Peyer's patch (tissue), 4 donors: ENCODE data around the gene RASL10B.

Experiments used
- POLR2A ChIP-seq, 2 donors: fragments of 450-650 bp; IDR thresholded peaks; one replicate each; pipeline ENCODE4 v1.5.1; 2017; ENCODE audit warnings: antibody characterized with exemption in 2 of 2, mild to moderate bottlenecking in 2 of 2, moderate library complexity in 2 of 2
- TF ChIP-seq, protein P1 (sequence below), 6 experiments: fragments of 450-650 bp in 4 of 6; fragments of 200-600 bp in 2 of 6; sonication (generic) in 1 of 6; IDR thresholded peaks; one replicate each; pipeline ENCODE4 v1.5.1; 2017 to 2019; ENCODE audit warnings: antibody characterized with exemption in 6 of 6, mild to moderate bottlenecking in 3 of 6, moderate library complexity in 1 of 6

DNA sequence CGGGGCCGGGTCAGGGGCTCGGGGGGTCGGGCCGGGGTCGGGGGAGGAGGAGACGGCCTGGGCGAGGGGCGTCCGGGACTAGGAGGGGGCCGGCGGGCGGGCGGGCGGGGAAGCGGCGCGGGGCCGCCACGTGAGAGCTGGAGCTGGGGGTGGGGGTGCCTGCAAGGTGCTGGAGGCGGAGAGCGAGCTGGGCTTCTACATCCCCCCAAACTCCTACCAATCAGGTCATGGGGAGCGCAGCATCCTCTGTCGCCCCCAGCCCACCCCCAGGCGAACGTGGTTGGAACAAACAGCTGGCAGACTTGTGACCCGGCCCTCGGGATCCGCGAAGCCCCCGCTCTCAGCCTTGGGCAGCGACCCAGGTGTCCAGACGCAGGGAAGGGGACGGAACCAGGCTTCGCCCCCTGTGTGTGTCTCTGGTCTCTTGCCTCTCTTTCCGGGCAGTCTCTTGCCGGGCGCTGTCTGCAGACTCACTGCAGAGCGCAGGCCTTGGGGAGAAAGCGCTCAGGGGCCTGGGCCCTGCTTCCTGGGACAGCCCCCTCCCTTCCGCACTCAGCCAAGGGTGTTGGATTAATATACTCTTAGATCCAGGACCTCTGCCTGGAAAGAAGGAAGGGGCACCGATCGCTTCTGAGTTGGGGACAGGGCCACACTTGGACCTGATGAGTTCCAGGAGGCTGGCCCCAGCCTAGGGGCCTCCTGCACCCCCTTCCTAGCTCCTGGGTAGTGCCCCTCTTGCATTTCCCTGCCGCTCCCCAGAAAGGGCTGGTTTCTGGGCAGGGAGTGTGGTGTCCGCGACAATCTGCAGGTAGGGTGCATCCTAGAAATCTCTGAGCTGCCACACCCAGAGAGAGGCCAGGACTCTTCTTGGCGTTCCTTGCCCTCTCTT, 722 bp downstream of the RASL10B start:
- TF ChIP-seq, protein P1, sequence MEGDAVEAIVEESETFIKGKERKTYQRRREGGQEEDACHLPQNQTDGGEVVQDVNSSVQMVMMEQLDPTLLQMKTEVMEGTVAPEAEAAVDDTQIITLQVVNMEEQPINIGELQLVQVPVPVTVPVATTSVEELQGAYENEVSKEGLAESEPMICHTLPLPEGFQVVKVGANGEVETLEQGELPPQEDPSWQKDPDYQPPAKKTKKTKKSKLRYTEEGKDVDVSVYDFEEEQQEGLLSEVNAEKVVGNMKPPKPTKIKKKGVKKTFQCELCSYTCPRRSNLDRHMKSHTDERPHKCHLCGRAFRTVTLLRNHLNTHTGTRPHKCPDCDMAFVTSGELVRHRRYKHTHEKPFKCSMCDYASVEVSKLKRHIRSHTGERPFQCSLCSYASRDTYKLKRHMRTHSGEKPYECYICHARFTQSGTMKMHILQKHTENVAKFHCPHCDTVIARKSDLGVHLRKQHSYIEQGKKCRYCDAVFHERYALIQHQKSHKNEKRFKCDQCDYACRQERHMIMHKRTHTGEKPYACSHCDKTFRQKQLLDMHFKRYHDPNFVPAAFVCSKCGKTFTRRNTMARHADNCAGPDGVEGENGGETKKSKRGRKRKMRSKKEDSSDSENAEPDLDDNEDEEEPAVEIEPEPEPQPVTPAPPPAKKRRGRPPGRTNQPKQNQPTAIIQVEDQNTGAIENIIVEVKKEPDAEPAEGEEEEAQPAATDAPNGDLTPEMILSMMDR (IDR thresholded peaks at IDR 0.05) = no peak
- TF ChIP-seq POLR2A (IDR thresholded peaks at IDR 0.05) = no peak
